Hepatocyte (in vitro differentiated cells): Measurements from ENCODE around the gene LAMP2. TPM values are rescaled to one million over a fixed set of nuclear protein-coding genes. Genes with fewer than 3 reads are reported as not detected.

Source experiments
- DNase-seq: peaks from one replicate; pipeline ENCODE4 v3.0.0-alpha.2; 2016; ENCODE audit warnings: low spot score
- H2AFZ ChIP-seq: fragments of 200-600 bp; sonication (generic); 2 replicates; pipeline ENCODE4 v1.6.0; 2016; ENCODE audit warnings: antibody characterized with exemption, mild to moderate bottlenecking
- H3K27ac ChIP-seq: fragments of 200-600 bp; sonication (generic); 2 replicates; pipeline ENCODE4 v1.5.1; 2016; ENCODE audit warnings: mild to moderate bottlenecking
- H3K27me3 ChIP-seq: fragments of 200-600 bp; sonication (generic); 2 replicates; pipeline ENCODE4 v1.6.1; 2016
- H3K36me3 ChIP-seq: fragments of 200-600 bp; sonication (generic); replicated peaks from 2 replicates; pipeline ENCODE4 v1.5.1; 2016; ENCODE audit warnings: low read depth; ENCODE audit not compliant: insufficient read depth
- H3K4me1 ChIP-seq: fragments of 200-600 bp; sonication (generic); 2 replicates; pipeline ENCODE4 v1.5.1; 2016; ENCODE audit warnings: mild to moderate bottlenecking, moderate library complexity; ENCODE audit not compliant: insufficient read depth
- H3K4me2 ChIP-seq: fragments of 200-600 bp; sonication (generic); 2 replicates; pipeline ENCODE4 v1.6.0; 2016
- H3K4me3 ChIP-seq: fragments of 200-600 bp; sonication (generic); 2 replicates; pipeline ENCODE4 v1.5.1; 2016; ENCODE audit warnings: mild to moderate bottlenecking
- H3K79me2 ChIP-seq: fragments of 200-600 bp; sonication (generic); 2 replicates; pipeline ENCODE4 v1.6.0; 2017; ENCODE audit warnings: mild to moderate bottlenecking
- H3K9me2 ChIP-seq: fragments of 200-600 bp; sonication (generic); replicated peaks from 2 replicates; pipeline ENCODE4 v1.6.0; 2017; ENCODE audit warnings: mild to moderate bottlenecking; ENCODE audit not compliant: insufficient read depth
- H3K9me3 ChIP-seq: fragments of 200-600 bp; sonication (generic); 2 replicates; pipeline ENCODE4 v1.5.1; 2016; ENCODE audit warnings: low read depth, mild to moderate bottlenecking
- H4K20me1 ChIP-seq: fragments of 200-600 bp; sonication (generic); 2 replicates; pipeline ENCODE4 v1.6.0; 2016; ENCODE audit warnings: mild to moderate bottlenecking; ENCODE audit not compliant: insufficient read depth, poor library complexity, severe bottlenecking
- EZH2 ChIP-seq: fragments of 200-600 bp; sonication (generic); IDR thresholded peaks from 2 replicates; pipeline ENCODE4 v1.6.1; 2016; ENCODE audit warnings: antibody characterized with exemption, mild to moderate bottlenecking, borderline replicate concordance
- EZH2phosphoT487 ChIP-seq: fragments of 200-600 bp; sonication (generic); IDR thresholded peaks from one replicate; pipeline ENCODE4 v1.6.1; 2018; ENCODE audit warnings: antibody characterized with exemption, mild to moderate bottlenecking, low read depth, moderate library complexity; ENCODE audit not compliant: unreplicated experiment, severe bottlenecking
- WGBS: methylation state at CpG from one replicate; pipeline ENCODE4 v1.1.6; 2016; ENCODE audit warnings: low lambda C conversion rate; ENCODE audit errors: missing lambda C conversion rate; 5-methylcytosine and 5-hydroxymethylcytosine counted together
- polyA plus RNA-seq: library from polyadenylated mRNA; unstranded; fragments of >200 nt; fragmentation: Nextera tagmentation; extraction: Ambion mirVana; gene quantifications from 2 replicates; pipeline ENCODE4 v1.2.1, GENCODE V29; 2016
- small RNA-seq: library from RNA; depleted of rRNA; stranded (forward); fragments of <200 nt; gene quantifications from one replicate; pipeline ENCODE3, GENCODE V24; 2014
- total RNA-seq: library from RNA; depleted of rRNA; stranded (reverse); fragments of >200 nt; gene quantifications from 2 replicates; pipeline ENCODE4 v1.2.3, GENCODE V29; 2014
- TF ChIP-seq, protein P1 (sequence below): fragments of 200-600 bp; sonication (generic); IDR thresholded peaks from 2 replicates; pipeline ENCODE4 v1.5.1; 2016; ENCODE audit warnings: antibody characterized with exemption, mild to moderate bottlenecking; ENCODE audit not compliant: poor library complexity

Gene LAMP2
- total and polyA plus RNA-seq, 2 experiments from 2014 or later = 175 to 228 TPM

DNA sequence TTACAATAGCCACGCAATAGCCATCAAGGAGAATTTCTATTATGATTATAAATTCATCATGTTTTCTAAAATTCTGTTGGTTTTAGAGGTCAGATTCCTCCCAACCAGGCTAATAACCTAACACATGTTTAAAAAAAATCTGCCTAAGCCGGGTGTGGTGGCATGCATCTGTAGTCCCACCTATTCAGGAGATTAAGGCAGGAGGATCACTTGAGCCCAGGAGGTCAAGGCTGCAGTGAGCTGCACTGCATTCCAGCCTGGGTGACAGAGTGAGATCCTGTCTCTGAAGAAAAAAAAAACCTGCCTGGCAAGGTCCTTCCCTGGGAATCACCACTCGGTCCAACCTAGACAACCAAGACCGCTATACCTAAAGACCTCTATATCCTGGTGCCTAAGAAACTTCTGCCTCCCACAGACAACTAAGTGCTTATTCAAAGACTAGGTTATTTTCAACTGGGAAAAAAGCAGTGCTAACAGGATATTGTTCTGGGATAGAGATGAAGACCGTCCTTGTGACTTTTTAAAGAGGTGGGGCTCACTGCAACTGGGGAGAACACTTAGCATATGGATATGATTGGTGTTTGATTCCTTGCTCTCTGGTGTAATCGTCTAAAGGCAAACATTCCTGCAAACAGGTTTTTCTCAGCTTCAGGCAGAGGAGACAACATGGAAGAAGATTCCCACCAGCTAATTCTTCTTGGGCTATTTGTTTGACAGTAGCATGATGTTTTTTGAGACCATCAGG is 89.0 kb downstream of the LAMP2 start:
- H3K4me2 ChIP-seq = no peak overlapping the region
- TF ChIP-seq EZH2phosphoT487 (no peak), EZH2 (no peak)
- TF ChIP-seq, protein P1, sequence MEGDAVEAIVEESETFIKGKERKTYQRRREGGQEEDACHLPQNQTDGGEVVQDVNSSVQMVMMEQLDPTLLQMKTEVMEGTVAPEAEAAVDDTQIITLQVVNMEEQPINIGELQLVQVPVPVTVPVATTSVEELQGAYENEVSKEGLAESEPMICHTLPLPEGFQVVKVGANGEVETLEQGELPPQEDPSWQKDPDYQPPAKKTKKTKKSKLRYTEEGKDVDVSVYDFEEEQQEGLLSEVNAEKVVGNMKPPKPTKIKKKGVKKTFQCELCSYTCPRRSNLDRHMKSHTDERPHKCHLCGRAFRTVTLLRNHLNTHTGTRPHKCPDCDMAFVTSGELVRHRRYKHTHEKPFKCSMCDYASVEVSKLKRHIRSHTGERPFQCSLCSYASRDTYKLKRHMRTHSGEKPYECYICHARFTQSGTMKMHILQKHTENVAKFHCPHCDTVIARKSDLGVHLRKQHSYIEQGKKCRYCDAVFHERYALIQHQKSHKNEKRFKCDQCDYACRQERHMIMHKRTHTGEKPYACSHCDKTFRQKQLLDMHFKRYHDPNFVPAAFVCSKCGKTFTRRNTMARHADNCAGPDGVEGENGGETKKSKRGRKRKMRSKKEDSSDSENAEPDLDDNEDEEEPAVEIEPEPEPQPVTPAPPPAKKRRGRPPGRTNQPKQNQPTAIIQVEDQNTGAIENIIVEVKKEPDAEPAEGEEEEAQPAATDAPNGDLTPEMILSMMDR = no peak
- no peaks in the 10 kb centered on the region for H3K79me2 ChIP-seq

DNA sequence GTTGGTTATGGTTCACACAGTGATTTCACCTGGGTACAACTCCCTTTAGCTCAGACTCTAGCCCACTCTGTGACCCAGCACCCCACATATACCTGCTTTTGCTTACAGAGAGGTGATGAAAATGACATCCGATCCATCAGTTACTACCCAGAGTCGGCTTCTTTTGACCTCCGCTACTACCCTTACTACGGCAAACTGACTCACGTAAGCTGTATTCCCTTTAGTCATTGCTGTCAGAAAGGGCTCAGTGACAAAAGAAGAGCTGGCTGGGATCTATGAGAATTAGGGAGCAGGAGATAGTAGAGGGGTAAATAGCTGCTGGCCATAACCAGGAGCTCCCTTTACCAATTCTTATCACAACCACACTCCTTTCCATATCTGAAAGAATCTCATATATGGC is 90.5 kb downstream of the LAMP2 start:
- no peak overlapping the region for H3K4me3 ChIP-seq
- H3K27me3 ChIP-seq = no peaks in the 10 kb centered on the region
- H4K20me1 ChIP-seq = no peaks in the 10 kb centered on the region
- H2AFZ ChIP-seq = no peak overlapping the region
- H3K36me3 ChIP-seq = no peaks in the 10 kb centered on the region
- WGBS = 88% methylated on average over 5 of the region's 5 CpGs
- H3K9me3 ChIP-seq = no peaks in the 10 kb centered on the region
- H3K9me2 ChIP-seq = no peaks in the 10 kb centered on the region
- H3K27ac ChIP-seq = no peak overlapping the region
- TF ChIP-seq EZH2phosphoT487 (no peak), EZH2 (no peak)
- TF ChIP-seq, protein P1 = no peak
- H3K4me1 ChIP-seq = no peaks in the 10 kb centered on the region
- H3K79me2 ChIP-seq = no peaks in the 10 kb centered on the region
- no peak overlapping the region for H3K4me2 ChIP-seq
- no peak for DNase-seq

More for the DNA sequence above, 89.0 kb downstream of the LAMP2 start:
- 56% methylated on average over 6 of the region's 6 CpGs for WGBS
- no peak overlapping the region for H2AFZ ChIP-seq
- no peaks in the 10 kb centered on the region for H3K36me3 ChIP-seq
- H3K9me3 ChIP-seq = no peaks in the 10 kb centered on the region
- H3K27me3 ChIP-seq = no peaks in the 10 kb centered on the region
- H4K20me1 ChIP-seq = no peaks in the 10 kb centered on the region
- H3K9me2 ChIP-seq = no peaks in the 10 kb centered on the region
- no peak overlapping the region for H3K27ac ChIP-seq
- H3K4me1 ChIP-seq = no peaks in the 10 kb centered on the region
- no peak for DNase-seq
- no peak overlapping the region for H3K4me3 ChIP-seq

Small RNA genes lying within 50 kb of the gene (small RNA-seq; reads per million reads assigned to genes)
- not detected for gene RNU7-37P

Other genes starting within 250 kb of the LAMP2 start
- 25.2 and 26.4 TPM in 2 replicates for gene ZBTB33, start 218.5 kb downstream of the LAMP2 start, total RNA-seq
- 3.8 and 5.5 TPM in 2 replicates for gene ZBTB33, start 218.5 kb downstream of the LAMP2 start, polyA plus RNA-seq
- 0.44 and 0.77 TPM in 2 replicates for gene TMEM255A, start 157.8 kb downstream of the LAMP2 start, total RNA-seq
- 0.68 and 2.2 TPM in 2 replicates for gene TMEM255A, start 157.8 kb downstream of the LAMP2 start, polyA plus RNA-seq
- gene ATP1B4, start 107.2 kb downstream of the LAMP2 start, total RNA-seq = not detected in 2 replicates
- not detected in 2 replicates for gene ATP1B4, start 107.2 kb downstream of the LAMP2 start, polyA plus RNA-seq
- 46.4 and 50.5 TPM in 2 replicates for gene CUL4B, start 91.7 kb upstream of the LAMP2 start, total RNA-seq
- 15.5 and 16.9 TPM in 2 replicates for gene CUL4B, start 91.7 kb upstream of the LAMP2 start, polyA plus RNA-seq
- gene MCTS1, start 134.8 kb upstream of the LAMP2 start, total RNA-seq = 44.6 and 46.0 TPM in 2 replicates
- gene MCTS1, start 134.8 kb upstream of the LAMP2 start, polyA plus RNA-seq = 66.5 and 72.6 TPM in 2 replicates
- 47.4 and 50.9 TPM in 2 replicates for gene C1GALT1C1, start 160.8 kb upstream of the LAMP2 start, total RNA-seq
- 28.7 and 34.0 TPM in 2 replicates for gene C1GALT1C1, start 160.8 kb upstream of the LAMP2 start, polyA plus RNA-seq